Lower leg skin (tissue), 3 donors: ENCODE measurements around the gene HSD17B12.

Source experiments
- POLR2A ChIP-seq, 2 donors: fragments of 450-650 bp; IDR thresholded peaks; one replicate each; pipeline ENCODE4 v1.6.1; 2016 to 2017; ENCODE audit warnings: antibody characterized with exemption in 2 of 2, mild to moderate bottlenecking in 1 of 2, moderate library complexity in 1 of 2
- TF ChIP-seq, protein P1 (sequence below), 3 donors: fragments of 450-650 bp; IDR thresholded peaks; one replicate each; pipeline ENCODE4 v1.5.1; 2016; ENCODE audit warnings: antibody characterized with exemption in 3 of 3, mild to moderate bottlenecking in 3 of 3, moderate library complexity in 2 of 3

GRCh38 chr11:43681401-43681942 is 934 bp downstream of the HSD17B12 start:
- TF ChIP-seq, protein P1, sequence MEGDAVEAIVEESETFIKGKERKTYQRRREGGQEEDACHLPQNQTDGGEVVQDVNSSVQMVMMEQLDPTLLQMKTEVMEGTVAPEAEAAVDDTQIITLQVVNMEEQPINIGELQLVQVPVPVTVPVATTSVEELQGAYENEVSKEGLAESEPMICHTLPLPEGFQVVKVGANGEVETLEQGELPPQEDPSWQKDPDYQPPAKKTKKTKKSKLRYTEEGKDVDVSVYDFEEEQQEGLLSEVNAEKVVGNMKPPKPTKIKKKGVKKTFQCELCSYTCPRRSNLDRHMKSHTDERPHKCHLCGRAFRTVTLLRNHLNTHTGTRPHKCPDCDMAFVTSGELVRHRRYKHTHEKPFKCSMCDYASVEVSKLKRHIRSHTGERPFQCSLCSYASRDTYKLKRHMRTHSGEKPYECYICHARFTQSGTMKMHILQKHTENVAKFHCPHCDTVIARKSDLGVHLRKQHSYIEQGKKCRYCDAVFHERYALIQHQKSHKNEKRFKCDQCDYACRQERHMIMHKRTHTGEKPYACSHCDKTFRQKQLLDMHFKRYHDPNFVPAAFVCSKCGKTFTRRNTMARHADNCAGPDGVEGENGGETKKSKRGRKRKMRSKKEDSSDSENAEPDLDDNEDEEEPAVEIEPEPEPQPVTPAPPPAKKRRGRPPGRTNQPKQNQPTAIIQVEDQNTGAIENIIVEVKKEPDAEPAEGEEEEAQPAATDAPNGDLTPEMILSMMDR (IDR thresholded peaks at IDR 0.05) = no peak
- no peak for TF ChIP-seq POLR2A (IDR thresholded peaks at IDR 0.05)
